Measurements from ENCODE around the gene GIPC3. TPM values are rescaled to one million over a fixed set of nuclear protein-coding genes. Genes with fewer than 3 reads are reported as not detected.
A peak's percentile ranks its signal among the peaks of the same experiment; 100 is the strongest.

Gene GIPC3
- total RNA-seq, 4 donors from 2014 or later: 0.13 to 5.8 (median 0.70) TPM

GRCh38 chr19:3554254-3555083 is 30.8 kb upstream of the GIPC3 start:
- Histone ChIP-seq H3K36me3 (peaks cover 0 to 5% (median 0%) of the 10 kb centered on the region in 3 donors), H3K4me1 (peaks cover 4 to 50% (median 25%) of the 10 kb centered on the region in 4 donors), H3K27ac (peak overlapping the region; percentile 69 to 90 (median 76)), H3K9me3 (no peaks in the 10 kb centered on the region), H3K27me3 (no peaks in the 10 kb centered on the region), H3K4me3 (peak overlapping the region in 1 of 4 donors; percentile 6)
- peak in 2 of 3 donors; percentile 66 to 71 for DNase-seq
- TF ChIP-seq CTCF (IDR thresholded peaks at IDR 0.05) (no peak), POLR2A (IDR thresholded peaks at IDR 0.05) (no peak)

GRCh38 chr19:3555653-3556422 is 29.4 kb upstream of the GIPC3 start:
- H3K9me3 ChIP-seq: no peaks in the 10 kb centered on the region
- peak overlapping the region; percentile 87 to 100 (median 96) for H3K4me3 ChIP-seq
- peak overlapping the region in 3 of 4 donors; percentile 18 to 90 (median 86) for H3K27ac ChIP-seq
- H3K36me3 ChIP-seq: peaks cover 0 to 2% (median 0%) of the 10 kb centered on the region in 3 donors
- DNase-seq: no peak
- no peaks in the 10 kb centered on the region for H3K27me3 ChIP-seq
- peaks cover 4 to 50% (median 25%) of the 10 kb centered on the region in 4 donors for H3K4me1 ChIP-seq
- TF ChIP-seq POLR2A (IDR thresholded peaks at IDR 0.05): no peak
- no peak for TF ChIP-seq CTCF (IDR thresholded peaks at IDR 0.05)

GRCh38 chr19:3556423-3556977 is 28.8 kb upstream of the GIPC3 start:
- peak overlapping the region; percentile 87 to 100 (median 96) for H3K4me3 ChIP-seq
- H3K4me1 ChIP-seq: peaks cover 4 to 50% (median 25%) of the 10 kb centered on the region in 4 donors
- TF ChIP-seq POLR2A (IDR thresholded peaks at IDR 0.05): no peak
- TF ChIP-seq CTCF (IDR thresholded peaks at IDR 0.05): no peak
- no peak for DNase-seq
- H3K27me3 ChIP-seq: no peaks in the 10 kb centered on the region
- no peaks in the 10 kb centered on the region for H3K9me3 ChIP-seq
- H3K27ac ChIP-seq: peak overlapping the region; percentile 79 to 90 (median 85)
- H3K36me3 ChIP-seq: no peaks in the 10 kb centered on the region

GRCh38 chr19:3556978-3557460 is 28.3 kb upstream of the GIPC3 start:
- Histone ChIP-seq H3K4me1 (peaks cover 4 to 50% (median 25%) of the 10 kb centered on the region in 4 donors), H3K4me3 (peak overlapping the region; percentile 87 to 100 (median 96)), H3K27me3 (no peaks in the 10 kb centered on the region), H3K9me3 (no peaks in the 10 kb centered on the region), H3K36me3 (no peaks in the 10 kb centered on the region), H3K27ac (peak overlapping the region; percentile 79 to 90 (median 85))
- TF ChIP-seq POLR2A (IDR thresholded peaks at IDR 0.05): no peak
- TF ChIP-seq CTCF (IDR thresholded peaks at IDR 0.05): peak in 4 of 6 experiments; percentile 29 to 46 (median 36)
- DNase-seq: peak; percentile 52 to 75 (median 74)
